K562 (cell line): ENCODE results near the gene NBPF3. TPM values are rescaled to one million over a fixed set of nuclear protein-coding genes. Genes with fewer than 3 reads are reported as not detected.
A peak's percentile ranks its signal among the peaks of the same experiment; 100 is the strongest.
"Not testable (repeated sequence)": the region's sequence is repeated elsewhere in the genome, so short reads cannot be mapped to it uniquely, and the experiment has no call there.

Experiments used
- ATAC-seq: fragments of 200-7000 bp; cut with Tn5 transposase; 3 replicates; pipeline ENCODE4 v1.9.1; 2020; ENCODE audit warnings: moderate library complexity
- BruUV-seq: library from RNA; stranded (reverse); fragments of 400-500 nt; replicated peaks from 2 replicates; lab custom pipeline; 2021; lab: Mats Ljungman, UMichigan
- CTCF ChIA-PET: fragments of 300-600 bp; formaldehyde crosslinking; extraction: SDS; loops from one replicate; lab custom pipeline; 2021; ENCODE audit warnings: low intra/inter-chr PET ratio; lab: Yijun Ruan, JAX
- POLR2A ChIA-PET: fragments of 300-600, 350-650 bp; sonication (Branson Sonifier 250); formaldehyde crosslinking; extraction: SDS; loops from one replicate; lab custom pipeline; 2021; ENCODE audit warnings: antibody characterized with exemption, inconsistent platforms; lab: Yijun Ruan, JAX
- DNase-seq, 4 experiments: peaks; one replicate each; pipeline versions ENCODE4 v3.0.0 to v3.0.0-alpha.2; 2011 to 2018; ENCODE audit warnings: low spot score in 3 of 4, mixed read lengths in 3 of 4; ENCODE audit errors: extremely low read depth in 1 of 4
- FAIRE-seq: peaks from 2 replicates; lab custom pipeline; 2011; peaks lifted over from hg19 to GRCh38; lab: Jason Lieb, UNC
- H2AFZ ChIP-seq: 2 replicates; pipeline ENCODE4 v1.6.0; 2011; ENCODE audit warnings: low read depth, low read length, control low read depth, inconsistent platforms
- H3K27ac ChIP-seq: fragments of 200-600 bp; 3 replicates; pipeline ENCODE4 v1.8.0; 2011; ENCODE audit warnings: low read depth, mild to moderate bottlenecking, control low read depth, inconsistent platforms, low read length, moderate library complexity, mixed read lengths; ENCODE audit errors: extremely low read depth
- H3K27me3 ChIP-seq, 2 experiments: fragments of 300-600 bp in 1 of 2; 2 replicates in 1 of 2; 3 replicates in 1 of 2; pipeline versions ENCODE4 v1.6.0 to v1.8.0; 2011; ENCODE audit warnings: inconsistent platforms in 2 of 2, low read length in 2 of 2, mild to moderate bottlenecking in 1 of 2, mixed read lengths in 1 of 2, moderate library complexity in 1 of 2; ENCODE audit not compliant: control insufficient read depth in 2 of 2, insufficient read depth in 2 of 2
- H3K36me3 ChIP-seq: fragments of 300-600 bp; 3 replicates; pipeline ENCODE4 v1.8.0; 2011; ENCODE audit warnings: mild to moderate bottlenecking, low read length, inconsistent platforms; ENCODE audit not compliant: control insufficient read depth, insufficient read depth
- H3K4me1 ChIP-seq, 2 experiments: fragments of 200-600 bp in 1 of 2; replicated peaks in 1 of 2; 2 replicates in 1 of 2; 3 replicates in 1 of 2; pipeline versions ENCODE4 v1.5.1 to v1.8.0; 2011; ENCODE audit warnings: inconsistent platforms in 2 of 2, low read length in 2 of 2, mild to moderate bottlenecking in 1 of 2, mixed read lengths in 1 of 2, moderate library complexity in 1 of 2; ENCODE audit not compliant: control insufficient read depth in 2 of 2, insufficient read depth in 2 of 2
- H3K4me2 ChIP-seq: 2 replicates; pipeline ENCODE4 v1.6.1; 2011; ENCODE audit warnings: low read length, control low read depth, inconsistent platforms, mixed read lengths; ENCODE audit not compliant: insufficient read depth
- H3K4me3 ChIP-seq: fragments of 200-600 bp; sonication (generic), shearing (Covaris generic); 2 replicates; pipeline ENCODE4 v1.5.1; 2016; ENCODE audit warnings: control low read depth, inconsistent platforms
- H3K79me2 ChIP-seq: fragments of 200-600 bp; 3 replicates; pipeline ENCODE4 v1.8.0; 2011; ENCODE audit warnings: low read length, inconsistent platforms; ENCODE audit not compliant: control insufficient read depth, insufficient read depth
- H3K9ac ChIP-seq, 2 experiments: 2 replicates each; pipeline versions ENCODE4 v1.6.0 to v1.6.1; 2011; ENCODE audit warnings: low read depth in 2 of 2, low read length in 2 of 2, control low read depth in 1 of 2, inconsistent platforms in 1 of 2, mild to moderate bottlenecking in 1 of 2, mixed read lengths in 1 of 2; ENCODE audit not compliant: insufficient read depth in 1 of 2
- H3K9me1 ChIP-seq: one replicate; pipeline ENCODE4 v1.6.0; 2011; ENCODE audit warnings: inconsistent platforms, mild to moderate bottlenecking, low read length, moderate library complexity; ENCODE audit not compliant: control insufficient read depth, insufficient read depth
- H3K9me3 ChIP-seq: replicated peaks from 2 replicates; pipeline ENCODE4 v1.5.1; 2011; ENCODE audit warnings: low read depth, low read length, inconsistent platforms; ENCODE audit not compliant: control insufficient read depth, insufficient read depth
- H4K20me1 ChIP-seq: replicated peaks from 2 replicates; pipeline ENCODE4 v1.6.1; 2011; ENCODE audit warnings: low read length, inconsistent platforms, mixed read lengths; ENCODE audit not compliant: control insufficient read depth, insufficient read depth
- CREB1 ChIP-seq, 2 experiments: sonication (generic) in 1 of 2; formaldehyde crosslinking in 1 of 2; IDR thresholded peaks; 2 replicates each; pipeline versions ENCODE4 v1.6.1 to v1.8.0; 2012 to 2022; ENCODE audit warnings: inconsistent platforms in 1 of 2, mild to moderate bottlenecking in 1 of 2, missing genetic modification reagents in 1 of 2, moderate library complexity in 1 of 2
- FOXJ3 ChIP-seq: sonication (generic); formaldehyde crosslinking; IDR thresholded peaks from 2 replicates; pipeline ENCODE4 v1.4.0; 2020; ENCODE audit warnings: mild to moderate bottlenecking, missing genetic modification reagents
- ZNF3 ChIP-seq: fragments of 250-450 bp; sonication (Bioruptor Pico); IDR thresholded peaks from 2 replicates; pipeline ENCODE4 v1.5.0; 2021; ENCODE audit warnings: mild to moderate bottlenecking, moderate library complexity
- WGBS: fragments of 100-300 bp; shearing (Covaris generic); methylation state at CpG from one replicate; pipeline ENCODE4 v1.1.6; 2016; ENCODE audit warnings: low coverage, mixed read lengths; ENCODE audit not compliant: insufficient coverage; ENCODE audit errors: missing lambda C conversion rate; 5-methylcytosine and 5-hydroxymethylcytosine counted together
- in situ Hi-C: fragments of 300-500 bp; cut with MboI; formaldehyde crosslinking; loops from 4 replicates; pipeline ENCODE4 v1.15.0; 2018; ENCODE audit warnings: inconsistent platforms, mixed read lengths
- intact Hi-C: fragments of 100-400 bp; cut with micrococcal nuclease; formaldehyde crosslinking; loops from 2 replicates; pipeline ENCODE4 v1.14.2; 2022
- polyA plus RNA-seq, 8 experiments: library from polyadenylated mRNA; depleted of rRNA in 4 of 8; stranded (reverse) in 5 of 8; unstranded in 3 of 8; fragments of >200 nt; fragmentation: Nextera tagmentation in 2 of 8; fragmentation: Illumina TruSeq in 1 of 8; extraction: Ambion mirVana in 2 of 8; extraction: Trizol in 1 of 8; gene quantifications; 2 replicates each; pipeline versions ENCODE4 v1.2.1 to v1.2.3, GENCODE V29; 2011 to 2014; ENCODE audit warnings: inconsistent platforms in 1 of 8, missing spikeins in 1 of 8
- total RNA-seq, 7 experiments: library from RNA; depleted of rRNA in 6 of 7; stranded (reverse); fragments of >200 nt in 6 of 7; fragmentation: Illumina TruSeq in 2 of 7; extraction: Trizol in 2 of 7; gene quantifications; 2 replicates each; pipeline versions ENCODE4 v1.2.1 to v1.2.3, GENCODE V29; 2011 to 2021; ENCODE audit warnings: low replicate concordance in 1 of 7

Gene NBPF3
- total and polyA plus RNA-seq, 9 of the 15 experiments (the other 6 are each of a cell fraction or from before 2014, with no cell fraction given): 1.5 to 7.3 (median 5.4) TPM

DNA sequence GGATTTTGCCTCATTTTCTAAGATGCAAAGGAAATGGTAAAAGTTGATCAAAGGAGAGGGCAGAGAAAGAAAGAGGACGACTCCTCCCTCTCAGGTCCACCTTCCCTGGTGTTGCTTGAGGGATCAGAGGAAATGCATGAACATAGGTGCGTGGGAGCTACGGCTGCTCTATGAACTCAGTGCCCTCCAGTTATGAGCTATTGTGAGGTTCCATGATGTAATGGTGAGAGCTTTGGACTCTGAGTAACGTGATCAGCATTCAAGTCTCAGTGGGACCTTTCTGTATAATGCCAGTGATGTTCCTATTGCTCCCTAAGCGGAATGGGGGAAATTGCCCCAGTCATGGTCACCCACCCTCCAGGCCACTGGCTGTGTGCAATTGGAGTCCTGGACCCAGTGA is 25.9 kb upstream of the NBPF3 start:
- Histone ChIP-seq H3K9me3 (no peaks in the 10 kb centered on the region), H4K20me1 (no peaks in the 10 kb centered on the region), H3K4me1 (no peaks in the 10 kb centered on the region; a peak in 1 of 5 replicates), H3K27ac (no peak overlapping the region), H2AFZ (no peak overlapping the region), H3K9me1 (no peaks in the 10 kb centered on the region), H3K9ac (no peak overlapping the region), H3K4me2 (no peak overlapping the region), H3K79me2 (no peaks in the 10 kb centered on the region), H3K36me3 (no peaks in the 10 kb centered on the region), H3K27me3 (peaks cover 0 to 13% of the 10 kb centered on the region in 2 experiments; a peak in 3 of 5 replicates), H3K4me3 (no peak overlapping the region)
- DNase-seq (no peak), ATAC-seq (no peak), FAIRE-seq (no peak)
- no peak for TF ChIP-seq FOXJ3 (CRISPR knock-in tag)
- no peak for TF ChIP-seq ZNF3 (CRISPR knock-in tag)
- TF ChIP-seq CREB1 (IDR thresholded peaks at IDR 0.05): peak; percentile 61; the same call in 1 of the 2 replicates
- TF ChIP-seq CREB1 (CRISPR knock-in tag; IDR thresholded peaks at IDR 0.05): no peak
- ChIA-PET POLR2A (no interaction called here), CTCF (no interaction called here)
- no TSS peak for BruUV-seq
- 24% methylated on average over 5 of the region's 5 CpGs for WGBS
- in situ Hi-C loops (no loop called here), intact Hi-C loops (no loop called here)

DNA sequence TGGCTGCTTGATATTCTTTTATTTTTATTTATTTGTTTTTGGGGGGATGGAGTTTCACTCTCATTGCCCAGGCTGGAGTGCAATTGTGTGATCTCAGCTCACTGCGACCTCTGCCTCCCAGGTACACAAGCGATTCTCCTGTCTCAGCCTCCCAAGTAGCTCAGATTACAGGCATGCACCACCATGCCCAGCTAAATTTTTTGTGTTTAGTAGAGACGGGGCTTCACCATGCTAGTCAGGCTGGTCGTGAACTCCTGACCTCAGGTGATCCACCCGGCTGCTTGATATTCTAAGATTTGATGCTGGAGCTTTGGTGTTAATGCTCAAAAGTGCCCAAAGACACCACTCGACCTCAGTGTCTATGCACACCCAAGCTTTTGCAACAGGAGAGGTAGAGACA is 19.6 kb upstream of the NBPF3 start:
- H3K9me1 ChIP-seq, POLR2A ChIA-PET, H3K27ac ChIP-seq, H4K20me1 ChIP-seq, FAIRE-seq, DNase-seq, CTCF ChIA-PET, BruUV-seq, H3K4me1 ChIP-seq, intact Hi-C loops, H3K79me2 ChIP-seq, H3K4me2 ChIP-seq, H2AFZ ChIP-seq, H3K4me3 ChIP-seq, H3K36me3 ChIP-seq, H3K9ac ChIP-seq, ATAC-seq, H3K9me3 ChIP-seq: not testable (repeated sequence)
- in situ Hi-C loops: loop anchor here (5.0 kb wide), 1 partner anchor 67 kb away; no protein-coding TSS in a partner anchor
- peaks cover 2 to 12% of the 10 kb centered on the region in 2 experiments; a peak in 3 of 5 replicates for H3K27me3 ChIP-seq
- WGBS: 12% methylated on average over 6 of the region's 6 CpGs

DNA sequence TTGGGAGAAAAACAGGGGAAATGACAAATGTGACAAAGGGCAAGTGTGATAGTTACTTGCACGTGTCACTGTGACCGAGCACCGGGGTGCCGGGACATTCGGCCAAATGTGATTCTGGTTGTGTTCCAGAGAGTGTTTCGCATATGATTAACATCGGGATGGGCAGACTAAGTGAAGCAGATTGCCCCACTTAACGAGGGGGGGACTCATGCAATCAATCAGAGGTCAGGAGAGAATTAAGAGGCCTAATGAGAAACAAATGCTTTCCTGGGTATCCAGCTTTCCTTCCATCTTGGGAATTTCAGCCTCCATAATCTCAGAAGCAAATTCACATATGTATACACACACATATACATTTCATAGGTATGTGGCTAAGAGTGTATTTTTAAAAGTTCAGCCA is 18.6 kb upstream of the NBPF3 start:
- FAIRE-seq, intact Hi-C loops: not testable (repeated sequence)
- WGBS: 10% methylated on average over 8 of the region's 8 CpGs

More for the DNA sequence above, 18.6 kb upstream of the NBPF3 start:
- H3K4me2 ChIP-seq, H3K27me3 ChIP-seq, H3K9me1 ChIP-seq, ATAC-seq, CTCF ChIA-PET, H3K4me1 ChIP-seq, H3K4me3 ChIP-seq, H3K36me3 ChIP-seq, H3K27ac ChIP-seq, BruUV-seq, H4K20me1 ChIP-seq, H3K9me3 ChIP-seq, H2AFZ ChIP-seq, POLR2A ChIA-PET, DNase-seq, H3K9ac ChIP-seq, H3K79me2 ChIP-seq: not testable (repeated sequence)
- in situ Hi-C loops: loop anchor here (5.0 kb wide), 1 partner anchor 66 kb away; no protein-coding TSS in a partner anchor
